HG03159 (cell line): ENCODE results near the gene MAD1L1.

Source experiments
- ATAC-seq: cut with Tn5 transposase; IDR thresholded peaks from one replicate; pipeline ENCODE4 v1.9.1; 2021; ENCODE audit warnings: mild to moderate bottlenecking, moderate library complexity; ENCODE audit not compliant: unreplicated experiment

MAD1L1 gene

GRCh38 chr7:2018569-2019460, 213.9 kb downstream of the MAD1L1 start:
- no peak for ATAC-seq

- ATAC-seq: no peak
These were observed 214.7 kb downstream of the MAD1L1 start for GRCh38 chr7:2017914-2018568.

DNA sequence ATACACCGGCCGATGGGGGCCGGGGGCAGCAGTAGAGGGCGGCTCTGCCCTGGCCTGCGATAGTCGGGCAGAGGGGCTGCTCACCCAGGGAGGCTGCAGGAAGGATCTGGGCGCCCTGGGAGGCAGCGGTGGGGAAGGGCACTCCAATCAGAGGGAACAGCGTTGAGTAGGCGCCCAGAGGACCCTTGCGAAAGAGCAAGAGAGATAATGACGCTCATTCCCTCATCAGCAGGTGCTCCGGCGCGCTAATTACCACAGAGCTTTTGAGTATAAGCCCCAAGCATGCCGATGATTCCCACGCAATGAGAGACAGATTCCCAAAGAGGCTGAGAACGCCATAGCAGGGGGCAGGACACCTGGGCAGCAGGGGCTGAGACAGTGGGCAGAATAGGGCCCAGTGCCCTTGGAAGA, 215.3 kb downstream of the MAD1L1 start:
- ATAC-seq: no peak

GRCh38 chr7:2016761-2017480, 215.8 kb downstream of the MAD1L1 start:
- ATAC-seq: no peak

GRCh38 chr7:2016021-2016631, 216.6 kb downstream of the MAD1L1 start:
- no peak for ATAC-seq

GRCh38 chr7:2015251-2015871, 217.4 kb downstream of the MAD1L1 start:
- ATAC-seq: no peak

DNA sequence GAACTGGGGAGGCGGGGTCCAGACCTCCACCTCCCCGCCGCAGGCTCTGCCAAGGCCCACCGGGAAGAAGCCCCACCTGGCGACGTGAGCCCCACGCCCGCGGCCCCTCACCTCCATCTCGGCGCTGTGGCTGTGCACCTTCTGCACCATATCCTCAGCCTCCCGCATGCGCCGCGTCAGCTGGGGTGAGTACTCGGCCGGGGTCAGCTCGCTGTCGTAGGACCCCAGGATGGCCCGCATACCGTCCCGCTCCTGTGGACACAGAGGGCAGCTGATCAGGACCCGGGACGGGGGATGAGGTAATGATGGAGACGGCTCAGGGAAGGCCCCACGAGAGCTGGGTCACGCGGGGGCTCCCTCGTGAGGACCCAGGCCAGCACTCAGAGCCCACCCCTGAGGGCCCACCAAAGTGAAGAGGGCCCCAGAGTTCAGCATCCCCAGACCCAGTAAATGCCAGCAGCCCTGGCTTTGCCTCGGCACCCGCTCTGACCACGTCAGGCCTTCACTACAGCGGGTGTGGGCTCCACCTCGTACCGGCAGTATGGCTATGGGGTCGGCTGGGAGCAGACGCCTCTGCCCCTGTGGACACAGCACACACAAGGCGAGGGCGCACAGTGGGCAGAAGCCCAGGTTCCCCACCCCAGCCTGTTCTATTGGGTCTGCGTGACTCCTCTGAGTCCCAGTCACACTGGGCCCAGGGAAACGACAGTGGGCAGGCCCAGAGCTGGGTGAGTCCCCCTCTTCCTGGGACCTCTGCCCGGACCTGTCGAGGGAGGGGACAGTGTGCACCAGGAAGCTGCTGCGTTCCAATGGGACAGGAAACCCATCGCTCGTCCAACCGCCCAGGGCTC, 218.1 kb downstream of the MAD1L1 start:
- ATAC-seq: no peak

GRCh38 chr7:2013381-2014311, 219.1 kb downstream of the MAD1L1 start:
- ATAC-seq: no peak

- ATAC-seq: no peak
These were observed 219.8 kb downstream of the MAD1L1 start for GRCh38 chr7:2012981-2013380.

DNA sequence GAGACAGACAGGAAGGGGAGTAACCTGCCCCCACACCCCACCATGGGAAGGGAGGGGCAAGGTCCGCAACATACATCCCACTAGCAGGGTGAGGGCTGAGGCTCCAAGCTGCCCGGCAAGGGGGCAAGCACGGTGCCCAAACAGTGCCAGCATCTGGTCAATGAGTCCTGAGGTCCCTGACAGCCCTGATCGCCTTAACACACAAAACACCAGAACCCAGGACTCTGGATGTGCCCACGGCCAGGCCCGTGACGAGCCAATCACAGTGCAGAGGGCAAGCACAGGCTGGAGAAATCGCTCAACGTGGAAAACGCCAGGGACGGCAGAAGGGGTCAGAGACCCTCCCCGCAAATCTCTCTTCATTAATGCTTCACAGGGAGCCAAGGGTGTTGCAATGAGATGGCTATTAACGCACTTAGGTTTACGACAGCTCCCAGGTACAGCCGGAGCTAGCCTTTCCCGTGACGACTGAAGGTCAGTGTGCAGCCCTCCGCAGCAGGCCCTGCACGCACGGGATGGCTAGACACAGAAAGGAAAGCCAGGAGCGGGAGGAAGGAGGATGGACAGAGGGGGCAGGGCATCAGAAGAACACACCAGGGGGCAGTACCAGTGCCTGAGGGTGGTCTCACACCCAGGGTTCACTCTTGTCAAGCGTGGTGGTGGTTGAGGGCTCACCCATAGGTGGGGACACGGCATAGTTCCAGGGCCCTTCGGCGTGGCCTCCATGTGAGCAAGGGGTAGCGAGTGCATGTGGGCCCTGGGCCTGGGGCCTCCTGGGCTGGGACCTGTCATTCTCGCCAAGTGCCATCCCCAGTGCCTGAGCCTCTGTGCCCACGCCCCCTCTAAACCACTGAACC, 220.5 kb downstream of the MAD1L1 start:
- ATAC-seq: no peak

DNA sequence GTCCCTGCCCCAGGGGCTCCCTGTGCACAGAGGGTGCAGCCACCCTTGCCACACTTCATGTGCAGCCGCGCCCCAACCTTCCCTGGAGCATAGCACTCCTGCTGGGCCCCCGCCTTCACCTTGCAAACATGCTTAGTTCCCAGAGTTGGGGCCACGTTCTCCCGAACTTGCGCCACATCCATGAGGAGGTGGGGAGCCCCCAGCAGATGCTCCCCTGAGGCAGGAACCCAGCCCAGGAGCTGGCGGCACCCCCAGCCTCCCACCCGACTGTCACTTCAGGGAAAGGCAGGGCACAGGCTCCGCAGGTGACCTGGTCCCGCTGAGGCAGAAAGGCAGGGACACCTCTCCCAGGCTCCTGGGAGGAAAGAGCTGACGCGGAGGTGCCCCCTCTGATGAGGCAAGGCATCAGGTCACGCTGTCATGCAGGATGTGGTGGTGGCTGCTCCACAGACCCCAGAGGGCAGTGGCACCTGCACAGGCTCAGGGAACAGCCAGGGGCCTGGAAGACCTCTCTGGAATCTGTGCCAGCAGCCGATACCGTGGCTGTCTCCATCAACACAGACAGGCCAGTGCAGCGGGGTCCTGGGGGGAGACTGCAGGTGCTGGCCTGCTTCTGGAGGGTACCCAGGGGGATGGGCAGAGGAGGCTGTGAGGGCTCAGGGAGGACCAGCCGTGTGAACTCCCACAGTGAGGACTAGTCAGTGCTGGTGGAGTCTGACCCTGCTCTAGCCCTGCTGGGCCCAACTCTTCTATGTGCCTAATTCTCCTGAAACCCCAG, 221.3 kb downstream of the MAD1L1 start:
- no peak for ATAC-seq

DNA sequence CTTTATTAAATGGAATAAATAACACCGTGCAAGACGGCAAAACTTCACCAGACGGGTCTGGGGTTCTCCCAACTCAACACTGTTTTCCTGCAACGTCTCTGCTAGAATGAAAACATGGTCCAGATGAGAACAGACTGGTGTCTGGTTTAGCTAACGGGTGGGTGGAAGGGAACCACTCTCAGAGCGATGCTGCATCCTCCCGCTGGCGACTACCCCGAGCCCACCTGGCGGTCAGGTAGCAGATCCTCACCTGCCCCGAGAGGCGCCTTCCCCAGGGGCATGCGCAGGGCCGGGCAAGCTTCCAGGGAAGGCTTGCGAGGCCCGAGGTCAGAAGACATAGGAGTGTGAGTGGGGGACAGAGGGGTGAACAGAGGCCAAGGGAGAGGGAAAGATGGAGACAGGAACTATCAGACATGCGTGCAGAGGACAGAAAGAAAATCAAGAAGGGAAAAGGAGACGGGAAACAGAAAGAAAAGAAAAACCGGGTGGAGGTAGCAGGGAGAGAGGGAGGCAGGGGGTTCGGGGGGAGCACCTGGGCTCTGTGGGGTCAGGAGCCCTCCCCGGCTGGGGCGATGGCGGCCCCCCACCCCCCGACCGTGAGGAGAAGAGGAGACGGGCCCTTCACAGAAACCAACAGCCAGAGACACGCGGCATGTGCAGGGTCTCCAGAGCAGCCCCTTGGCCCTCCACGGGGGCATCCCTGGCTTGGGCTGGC, 222.0 kb downstream of the MAD1L1 start:
- no peak for ATAC-seq

DNA sequence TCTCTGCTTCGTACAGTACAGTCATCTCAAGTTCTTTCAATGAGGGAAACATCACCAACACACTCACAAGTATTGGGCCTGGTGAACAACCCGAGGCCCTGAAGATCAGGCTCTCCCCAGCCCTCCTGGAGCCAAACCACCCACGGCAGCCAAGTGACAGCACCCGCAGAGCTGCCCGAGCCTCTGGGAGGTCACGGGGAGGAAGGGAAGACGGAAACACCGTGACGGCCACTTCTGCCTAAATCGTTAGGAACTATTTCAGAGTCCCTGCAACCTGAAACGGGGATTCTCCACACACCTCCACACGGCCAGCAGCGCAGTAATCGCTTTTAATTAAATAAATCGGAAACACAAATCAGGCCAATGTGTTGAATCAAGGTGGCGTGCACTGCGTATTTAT, 222.6 kb downstream of the MAD1L1 start:
- ATAC-seq: no peak

DNA sequence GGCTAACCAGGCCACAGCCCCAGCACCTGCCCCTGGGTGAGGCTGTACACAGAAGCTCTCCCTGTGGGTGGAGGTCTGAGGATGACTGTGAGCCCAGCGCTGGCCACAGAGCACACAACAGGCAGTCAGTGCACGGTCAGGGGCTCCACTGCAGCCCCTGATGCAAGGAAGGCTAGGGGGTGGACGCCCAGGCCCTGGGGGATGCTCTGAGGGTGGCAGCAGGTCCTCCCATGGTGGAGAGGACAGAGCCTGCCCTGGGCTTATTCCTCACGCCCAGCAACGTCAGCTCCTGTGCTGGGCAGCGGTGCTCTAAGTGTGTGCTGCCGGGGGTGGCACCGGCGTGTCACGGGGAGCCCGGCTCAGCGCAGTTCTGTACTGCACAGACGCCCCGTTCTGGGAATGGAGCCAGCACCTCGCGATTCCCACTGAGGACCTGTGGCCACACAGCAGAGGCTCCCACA, 223.2 kb downstream of the MAD1L1 start:
- no peak for ATAC-seq

- ATAC-seq: no peak
These were observed 223.7 kb downstream of the MAD1L1 start for GRCh38 chr7:2008936-2009540.
